GM10266 (cell line): ENCODE measurements around the gene SDK1.

ENCODE experiments used
- DNase-seq: peaks from one replicate; pipeline ENCODE4 v3.0.0; 2012; ENCODE audit errors: extremely low spot score
- CTCF ChIP-seq: IDR thresholded peaks from 2 replicates; pipeline ENCODE4 v1.5.1; 2012; ENCODE audit warnings: mild to moderate bottlenecking, low read depth; ENCODE audit not compliant: control insufficient read depth, insufficient read depth; ENCODE audit errors: missing control alignments

Gene SDK1

GRCh38 chr7:3549601-3550000 is 248.5 kb downstream of the SDK1 start:
- DNase-seq = no peak
- no peak for TF ChIP-seq CTCF

- DNase-seq = no peak
- no peak for TF ChIP-seq CTCF
These were observed 250.5 kb downstream of the SDK1 start for GRCh38 chr7:3551536-3551935.

- TF ChIP-seq CTCF = no peak
- no peak for DNase-seq
These were observed 251.4 kb downstream of the SDK1 start for GRCh38 chr7:3552499-3552898.

- no peak for TF ChIP-seq CTCF
- no peak for DNase-seq
These were observed 257.3 kb downstream of the SDK1 start for GRCh38 chr7:3558400-3558799.

GRCh38 chr7:3559278-3559677 is 258.2 kb downstream of the SDK1 start:
- DNase-seq = no peak
- no peak for TF ChIP-seq CTCF

- TF ChIP-seq CTCF = no peak
- no peak for DNase-seq
These were observed 259.4 kb downstream of the SDK1 start for GRCh38 chr7:3560495-3560894.

- no peak for DNase-seq
- no peak for TF ChIP-seq CTCF
These were observed 260.9 kb downstream of the SDK1 start for GRCh38 chr7:3561932-3562331.
